ENCODE results near the gene SMTN. TPM values are rescaled to one million over a fixed set of nuclear protein-coding genes. Genes with fewer than 3 reads are reported as not detected.

The SMTN gene
- total RNA-seq, 1 experiment from 2014 or later, result 68.8 TPM

DNA sequence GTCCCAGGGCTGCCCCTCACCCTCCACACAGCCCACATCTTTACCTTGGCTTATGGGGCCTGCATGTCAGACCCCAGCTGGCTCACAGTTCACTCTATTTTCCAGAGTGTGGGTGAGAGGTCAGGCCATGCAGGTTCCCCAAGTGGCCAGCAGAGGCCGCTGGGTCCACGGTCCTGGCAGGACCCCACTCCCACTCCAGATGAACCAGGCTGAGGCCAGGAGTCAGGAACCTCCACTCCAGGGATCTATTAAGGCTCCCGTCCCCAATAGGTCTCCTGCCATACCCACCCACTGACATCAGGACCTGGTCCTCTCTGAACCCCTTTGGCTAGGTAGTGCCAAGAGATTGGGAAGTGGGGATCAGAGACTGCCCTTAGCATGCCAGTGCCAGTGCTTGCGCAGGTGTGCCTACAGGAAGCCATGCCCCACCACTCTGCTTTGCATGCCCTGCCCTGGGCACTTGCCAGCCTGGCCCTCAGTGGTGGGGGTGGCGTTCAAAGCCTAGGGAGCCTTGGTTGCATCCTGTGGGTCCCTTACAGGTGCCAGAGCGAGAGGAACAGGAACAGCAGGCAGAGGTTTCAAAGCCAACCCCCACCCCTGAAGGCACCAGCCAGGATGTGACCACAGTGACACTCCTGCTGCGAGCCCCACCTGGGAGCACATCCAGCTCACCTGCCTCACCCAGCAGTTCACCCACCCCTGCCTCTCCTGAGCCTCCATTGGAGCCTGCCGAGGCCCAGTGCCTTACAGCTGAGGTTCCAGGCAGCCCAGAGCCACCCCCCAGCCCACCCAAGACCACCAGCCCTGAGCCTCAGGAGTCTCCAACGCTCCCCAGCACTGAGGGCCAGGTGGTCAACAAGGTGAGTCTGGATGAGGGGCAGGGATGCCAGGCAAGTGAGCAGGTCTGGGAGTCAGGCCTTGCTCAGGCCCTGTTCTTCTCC, 8.3 kb downstream of the SMTN start:
- H4K20me1 ChIP-seq (ENCODE audit: insufficient read depth), result no peaks in the 10 kb centered on the region; the same call in 1 of the 2 replicates
- H3K27me3 ChIP-seq (ENCODE audit: insufficient read depth, low read depth), result no peaks in the 10 kb centered on the region
- no peak overlapping the region for H2AFZ ChIP-seq
- TF ChIP-seq, protein P1, sequence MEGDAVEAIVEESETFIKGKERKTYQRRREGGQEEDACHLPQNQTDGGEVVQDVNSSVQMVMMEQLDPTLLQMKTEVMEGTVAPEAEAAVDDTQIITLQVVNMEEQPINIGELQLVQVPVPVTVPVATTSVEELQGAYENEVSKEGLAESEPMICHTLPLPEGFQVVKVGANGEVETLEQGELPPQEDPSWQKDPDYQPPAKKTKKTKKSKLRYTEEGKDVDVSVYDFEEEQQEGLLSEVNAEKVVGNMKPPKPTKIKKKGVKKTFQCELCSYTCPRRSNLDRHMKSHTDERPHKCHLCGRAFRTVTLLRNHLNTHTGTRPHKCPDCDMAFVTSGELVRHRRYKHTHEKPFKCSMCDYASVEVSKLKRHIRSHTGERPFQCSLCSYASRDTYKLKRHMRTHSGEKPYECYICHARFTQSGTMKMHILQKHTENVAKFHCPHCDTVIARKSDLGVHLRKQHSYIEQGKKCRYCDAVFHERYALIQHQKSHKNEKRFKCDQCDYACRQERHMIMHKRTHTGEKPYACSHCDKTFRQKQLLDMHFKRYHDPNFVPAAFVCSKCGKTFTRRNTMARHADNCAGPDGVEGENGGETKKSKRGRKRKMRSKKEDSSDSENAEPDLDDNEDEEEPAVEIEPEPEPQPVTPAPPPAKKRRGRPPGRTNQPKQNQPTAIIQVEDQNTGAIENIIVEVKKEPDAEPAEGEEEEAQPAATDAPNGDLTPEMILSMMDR (conservative IDR thresholded peaks at IDR 0.05), result peak; percentile 90
- TF ChIP-seq EZH2 (IDR thresholded peaks at IDR 0.05; ENCODE audit: low read depth), result no peak
- peaks cover 5% of the 10 kb centered on the region; the same call in 1 of the 2 replicates for H3F3A ChIP-seq (ENCODE audit: insufficient read depth, low read depth)
- no peak overlapping the region for H3K4me2 ChIP-seq
- DNase-seq, result no peak
- no peak overlapping the region for H3K27ac ChIP-seq
- intact Hi-C loops (cut with micrococcal nuclease; ENCODE audit: unreplicated experiment), result loop anchor here (1.0 to 5.0 kb wide), 2 partner anchors 60 to 327 kb away; no protein-coding TSS in a partner anchor
- H3K79me2 ChIP-seq (ENCODE audit: low read depth), result no peaks in the 10 kb centered on the region
- no peaks in the 10 kb centered on the region for H3K9me3 ChIP-seq (ENCODE audit: insufficient read depth, low read depth)
- no peak overlapping the region for H3K4me3 ChIP-seq
- POLR2A ChIA-PET (ENCODE audit: unreplicated experiment), result interaction anchor here (0.7 kb wide), 2 partner anchors 9 to 427 kb away, joined by 3 to 7 read pairs; no protein-coding TSS in a partner anchor
- no TSS peak for BruUV-seq (replicated peaks)
- H3K9me2 ChIP-seq (ENCODE audit: insufficient read depth), result no peaks in the 10 kb centered on the region
- H3K4me1 ChIP-seq (replicated peaks; ENCODE audit: insufficient read depth), result peaks cover under 1% of the 10 kb centered on the region; the same call in 1 of the 2 replicates
- H3K36me3 ChIP-seq (ENCODE audit: low read depth), result no peaks in the 10 kb centered on the region
- CTCF ChIA-PET, result no interaction called here

- Histone ChIP-seq H3K27me3 (ENCODE audit: insufficient read depth, low read depth) (no peaks in the 10 kb centered on the region), H3K4me3 (no peak overlapping the region), H3K9me3 (ENCODE audit: insufficient read depth, low read depth) (no peaks in the 10 kb centered on the region), H3K9me2 (ENCODE audit: insufficient read depth) (no peaks in the 10 kb centered on the region), H3K27ac (no peak overlapping the region), H3K4me2 (no peak overlapping the region), H3K79me2 (ENCODE audit: low read depth) (no peaks in the 10 kb centered on the region), H3K36me3 (ENCODE audit: low read depth) (no peaks in the 10 kb centered on the region), H4K20me1 (ENCODE audit: insufficient read depth) (no peaks in the 10 kb centered on the region; the same call in 1 of the 2 replicates), H2AFZ (no peak overlapping the region), H3F3A (ENCODE audit: insufficient read depth, low read depth) (0 out of 2 replicates have a peak, but pooled peaks cover 5% of the 10 kb centered on the region), H3K4me1 (replicated peaks; ENCODE audit: insufficient read depth) (no peaks in the 10 kb centered on the region)
- intact Hi-C loops (cut with micrococcal nuclease; ENCODE audit: unreplicated experiment), result no loop called here
- DNase-seq, result no peak
- TF ChIP-seq EZH2 (IDR thresholded peaks at IDR 0.05; ENCODE audit: low read depth), result no peak
- ChIA-PET CTCF (interaction anchor here (0.6 kb wide), 1 partner anchor 72 kb away, joined by 3 read pairs; no protein-coding TSS in a partner anchor), POLR2A (ENCODE audit: unreplicated experiment) (interaction anchor here (0.7 kb wide), 2 partner anchors 10 to 428 kb away, joined by 3 to 7 read pairs; no protein-coding TSS in a partner anchor)
- BruUV-seq (replicated peaks), result no TSS peak
Measured at GRCh38 chr22:31090217-31091085, 9.3 kb downstream of the SMTN start.

DNA sequence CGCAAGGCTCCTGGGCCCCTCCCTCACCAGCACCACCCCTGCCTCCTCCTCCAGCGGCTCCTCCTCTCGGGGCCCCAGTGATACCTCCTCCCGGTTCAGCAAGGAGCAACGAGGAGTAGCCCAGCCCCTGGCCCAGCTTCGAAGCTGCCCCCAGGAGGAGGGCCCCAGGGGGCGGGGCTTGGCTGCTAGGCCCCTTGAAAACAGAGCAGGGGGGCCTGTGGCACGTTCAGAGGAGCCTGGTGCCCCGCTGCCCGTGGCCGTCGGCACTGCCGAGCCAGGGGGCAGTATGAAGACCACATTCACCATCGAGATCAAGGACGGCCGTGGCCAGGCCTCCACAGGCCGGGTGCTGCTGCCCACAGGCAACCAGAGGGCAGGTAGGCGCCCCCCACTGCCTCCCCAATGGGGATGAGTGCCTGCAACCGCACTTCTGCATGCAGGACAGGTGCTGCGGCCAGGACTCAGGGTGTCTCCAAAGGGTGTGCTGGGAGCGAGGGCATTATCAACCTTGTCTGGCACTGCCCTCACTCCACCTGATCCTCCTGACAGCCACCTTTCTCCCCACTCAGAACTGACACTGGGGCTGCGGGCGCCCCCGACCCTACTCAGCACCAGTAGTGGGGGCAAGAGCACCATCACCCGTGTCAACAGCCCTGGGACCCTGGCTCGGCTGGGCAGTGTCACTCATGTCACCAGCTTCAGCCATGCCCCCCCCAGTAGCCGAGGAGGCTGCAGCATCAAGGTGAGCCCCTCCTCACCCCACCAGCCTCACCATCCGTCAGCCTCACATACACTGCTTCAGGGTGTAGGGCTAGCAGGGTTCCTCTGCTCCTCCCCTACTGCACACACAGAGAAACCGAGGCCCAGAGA, 10.2 kb downstream of the SMTN start:
- no peaks in the 10 kb centered on the region for H3K79me2 ChIP-seq (ENCODE audit: low read depth)
- no peaks in the 10 kb centered on the region for H3K4me1 ChIP-seq (replicated peaks; ENCODE audit: insufficient read depth)
- H3K4me3 ChIP-seq, result no peak overlapping the region
- no TSS peak for BruUV-seq (replicated peaks)
- H3K9me3 ChIP-seq (ENCODE audit: insufficient read depth, low read depth), result no peaks in the 10 kb centered on the region
- ChIA-PET POLR2A (ENCODE audit: unreplicated experiment) (no interaction called here), CTCF (interaction anchor here (0.6 kb wide), 1 partner anchor 71 kb away, joined by 3 read pairs; no protein-coding TSS in a partner anchor)
- no peaks in the 10 kb centered on the region for H3K9me2 ChIP-seq (ENCODE audit: insufficient read depth)
- H2AFZ ChIP-seq, result no peak overlapping the region
- H4K20me1 ChIP-seq (ENCODE audit: insufficient read depth), result no peaks in the 10 kb centered on the region; the same call in 1 of the 2 replicates
- TF ChIP-seq EZH2 (IDR thresholded peaks at IDR 0.05; ENCODE audit: low read depth), result no peak
- TF ChIP-seq, protein P1 (conservative IDR thresholded peaks at IDR 0.05), result no peak
- no peak overlapping the region for H3K4me2 ChIP-seq
- no peak for DNase-seq
- no peaks in the 10 kb centered on the region for H3K27me3 ChIP-seq (ENCODE audit: insufficient read depth, low read depth)
- H3F3A ChIP-seq (ENCODE audit: insufficient read depth, low read depth), result 0 out of 2 replicates have a peak, but pooled peaks cover 4% of the 10 kb centered on the region
- intact Hi-C loops (cut with micrococcal nuclease; ENCODE audit: unreplicated experiment), result no loop called here
- no peaks in the 10 kb centered on the region for H3K36me3 ChIP-seq (ENCODE audit: low read depth)
- H3K27ac ChIP-seq, result no peak overlapping the region
